Stomach smooth muscle (tissue), 2 donors: ENCODE measurements around the gene ING5.
"Not testable (repeated sequence)": the region's sequence is repeated elsewhere in the genome, so short reads cannot be mapped to it uniquely, and the experiment has no call there.

Source experiments
- H3K27ac ChIP-seq: one replicate; pipeline ENCODE4 v1.7.0; 2013; ENCODE audit warnings: mild to moderate bottlenecking, low read length, inconsistent platforms
- H3K27me3 ChIP-seq, 2 donors: one replicate each; pipeline ENCODE4 v1.7.0; 2013; ENCODE audit warnings: low read length in 2 of 2; ENCODE audit not compliant: insufficient read depth in 2 of 2, control insufficient read depth in 1 of 2
- H3K36me3 ChIP-seq, 2 donors: one replicate each; pipeline ENCODE4 v1.7.0; 2013; ENCODE audit warnings: low read length in 2 of 2; ENCODE audit not compliant: control insufficient read depth in 2 of 2, insufficient read depth in 2 of 2
- H3K4me1 ChIP-seq: one replicate; pipeline ENCODE4 v1.7.0; 2013; ENCODE audit warnings: low read length; ENCODE audit not compliant: control insufficient read depth, insufficient read depth
- H3K4me3 ChIP-seq, 2 donors: one replicate each; pipeline ENCODE4 v1.7.0; 2013; ENCODE audit warnings: low read length in 2 of 2
- H3K9ac ChIP-seq, 2 donors: one replicate each; pipeline ENCODE4 v1.7.0; 2013; ENCODE audit warnings: low read length in 2 of 2, mild to moderate bottlenecking in 1 of 2
- H3K9me3 ChIP-seq, 2 donors: one replicate each; pipeline ENCODE4 v1.7.0; 2013; ENCODE audit warnings: low read length in 2 of 2; ENCODE audit not compliant: control insufficient read depth in 2 of 2
- donor health status: healthy.
- donor health status: Pancreatic carcinoma.

ING5 gene

DNA sequence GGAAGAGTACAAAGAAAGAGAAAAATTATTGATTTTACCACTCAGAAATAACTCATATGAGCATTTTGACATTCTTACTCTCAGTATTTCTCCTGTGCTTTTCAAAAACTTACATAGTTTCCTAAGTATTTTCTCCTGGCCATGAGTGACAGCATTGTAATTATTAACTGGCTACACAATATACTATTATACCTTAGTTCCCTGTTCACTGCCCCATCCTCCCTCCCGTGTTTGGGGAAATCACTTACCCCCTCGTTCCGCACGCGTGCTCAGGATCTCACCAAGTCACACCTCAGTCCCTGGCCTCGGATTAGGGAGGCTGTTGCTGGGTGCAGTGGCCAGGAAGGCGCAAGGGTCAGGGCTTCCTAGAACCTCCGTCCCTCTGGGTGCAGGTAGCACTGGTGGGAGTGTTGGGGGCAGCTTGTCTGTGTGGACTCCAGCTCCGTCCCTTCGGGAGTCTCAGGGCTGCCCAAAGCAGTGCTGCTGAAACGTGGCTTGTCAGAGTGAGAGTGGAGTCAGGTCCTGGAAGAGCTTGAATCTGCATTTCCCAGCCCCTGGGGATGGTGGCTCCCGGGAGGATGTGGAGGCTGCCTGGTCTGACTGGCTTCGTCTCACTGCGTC, 41.1 kb upstream of the ING5 start:
- Histone ChIP-seq H3K9me3 (no peaks in the 10 kb centered on the region), H3K36me3 (peaks cover 15 to 47% of the 10 kb centered on the region in 2 donors), H3K27ac (no peak overlapping the region), H3K4me3 (no peak overlapping the region), H3K4me1 (peaks cover 4% of the 10 kb centered on the region), H3K9ac (no peak overlapping the region), H3K27me3 (no peaks in the 10 kb centered on the region)

DNA sequence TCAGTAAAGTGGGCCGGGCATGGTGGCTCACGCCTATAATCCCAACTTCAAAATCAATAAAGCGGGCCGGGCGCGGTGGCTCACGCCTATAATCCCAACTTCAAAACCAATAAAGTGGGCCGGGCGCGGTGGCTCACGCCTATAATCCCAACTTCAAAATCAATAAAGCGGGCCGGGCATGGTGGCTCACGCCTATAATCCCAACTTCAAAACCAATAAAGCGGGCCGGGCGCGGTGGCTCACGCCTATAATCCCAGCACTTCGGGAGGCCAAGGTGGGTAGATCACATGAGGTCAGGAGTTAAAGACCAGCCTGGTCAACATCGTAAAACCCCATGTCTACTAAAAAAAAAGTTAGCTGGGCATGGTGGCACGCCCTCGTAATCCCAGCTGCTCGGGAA, 39.1 kb upstream of the ING5 start:
- H3K27ac ChIP-seq, H3K27me3 ChIP-seq, H3K4me3 ChIP-seq, H3K9ac ChIP-seq, H3K9me3 ChIP-seq, H3K4me1 ChIP-seq: not testable (repeated sequence)
- H3K36me3 ChIP-seq = peaks cover 20 to 47% of the 10 kb centered on the region in 2 donors

DNA sequence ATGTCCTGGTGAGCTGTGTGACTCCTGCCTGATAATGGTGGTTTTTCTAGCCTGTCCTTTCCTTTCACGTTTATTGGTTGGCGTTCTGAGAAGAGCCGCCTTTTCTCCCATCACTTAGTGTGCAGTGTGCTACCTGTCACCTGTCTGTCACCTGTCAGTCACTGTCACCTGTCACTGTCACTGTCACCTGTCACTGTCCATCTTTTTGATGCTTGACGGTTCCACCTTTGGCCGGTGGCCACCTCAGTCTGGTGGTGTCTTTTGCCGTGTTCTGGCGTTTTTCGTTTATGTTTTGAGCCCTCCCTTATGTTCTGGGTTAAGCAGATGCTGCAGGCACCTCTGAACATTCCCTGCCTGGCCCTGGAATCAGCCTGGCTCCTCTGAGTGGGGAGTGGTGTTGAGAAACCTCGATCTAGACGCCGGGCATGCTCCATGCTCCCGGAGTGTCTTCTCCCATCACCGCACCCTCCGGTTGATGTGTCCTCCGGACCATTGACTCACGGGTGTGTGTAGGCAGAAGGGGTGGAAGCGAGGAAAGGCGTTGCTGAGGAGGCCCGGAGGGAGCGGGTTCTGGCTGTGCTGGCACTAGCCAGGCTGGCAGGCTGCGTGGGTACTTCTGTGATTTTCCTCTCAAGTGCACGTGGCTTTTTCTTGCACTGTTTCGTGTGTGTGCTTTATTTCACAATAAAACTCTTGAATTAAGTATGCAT, 36.0 kb upstream of the ING5 start:
- Histone ChIP-seq H3K9ac (no peak overlapping the region), H3K27ac (no peak overlapping the region), H3K9me3 (no peaks in the 10 kb centered on the region), H3K4me1 (no peaks in the 10 kb centered on the region), H3K4me3 (no peak overlapping the region), H3K27me3 (no peaks in the 10 kb centered on the region), H3K36me3 (peaks cover 36 to 48% of the 10 kb centered on the region in 2 donors)

DNA sequence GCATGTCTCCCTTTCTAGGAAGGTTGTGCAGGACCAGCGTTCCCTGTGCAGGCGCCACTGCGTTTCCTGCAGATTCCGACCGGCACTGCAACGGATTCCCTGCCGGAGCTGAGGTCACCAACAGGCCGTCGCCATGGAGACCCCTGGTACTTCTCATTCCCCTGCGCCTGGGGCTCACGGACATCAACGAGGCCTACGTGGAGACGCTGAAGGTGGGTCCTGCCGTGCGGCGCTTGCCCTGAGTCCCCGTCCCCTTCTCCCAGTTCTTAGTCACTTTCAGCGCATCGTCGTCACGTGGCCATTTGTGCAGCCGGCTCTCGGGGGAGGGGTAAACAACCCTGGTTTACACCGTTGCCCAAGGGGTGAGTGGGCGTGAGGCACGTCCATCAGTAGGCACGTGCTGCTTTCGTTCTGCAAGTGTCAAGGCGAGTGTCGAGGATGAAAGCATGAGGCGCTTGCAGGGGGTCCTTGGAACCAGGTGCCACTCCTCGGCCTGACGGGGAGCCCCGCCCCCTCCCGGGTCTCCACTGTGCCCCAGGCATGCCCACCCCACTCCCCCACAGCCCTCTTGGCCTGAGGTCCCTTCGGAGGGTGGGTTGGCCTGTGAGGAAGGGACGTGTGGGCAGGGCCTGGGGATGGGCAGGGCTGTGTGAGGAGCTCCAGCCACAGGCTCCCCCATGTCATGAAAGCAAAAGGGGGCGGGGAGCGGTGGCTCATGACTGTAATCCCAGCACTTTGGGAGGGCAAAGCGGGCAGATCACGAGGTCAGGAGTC, 35.0 kb upstream of the ING5 start:
- Histone ChIP-seq H3K4me3 (no peak overlapping the region), H3K27me3 (no peaks in the 10 kb centered on the region), H3K27ac (no peak overlapping the region), H3K9ac (no peak overlapping the region), H3K4me1 (no peaks in the 10 kb centered on the region), H3K36me3 (peaks cover 39 to 41% of the 10 kb centered on the region in 2 donors), H3K9me3 (no peaks in the 10 kb centered on the region)

DNA sequence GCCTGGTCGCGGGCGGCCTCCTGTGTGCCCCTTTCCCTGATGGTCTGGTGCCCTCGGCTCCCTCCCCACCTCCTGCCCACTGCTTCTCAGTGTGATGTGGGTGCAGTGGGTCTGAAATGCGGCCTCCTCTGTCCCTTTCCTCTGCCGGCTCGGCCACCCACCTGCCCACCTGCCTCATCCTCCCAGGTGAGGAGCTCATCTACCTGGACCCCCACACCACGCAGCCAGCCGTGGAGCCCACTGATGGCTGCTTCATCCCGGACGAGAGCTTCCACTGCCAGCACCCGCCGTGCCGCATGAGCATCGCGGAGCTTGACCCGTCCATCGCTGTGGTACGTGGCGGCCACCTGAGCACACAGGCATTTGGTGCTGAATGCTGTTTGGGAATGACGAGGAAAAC, 33.5 kb upstream of the ING5 start:
- Histone ChIP-seq H3K27me3 (no peaks in the 10 kb centered on the region), H3K4me3 (no peak overlapping the region), H3K36me3 (peaks cover 36 to 43% of the 10 kb centered on the region in 2 donors), H3K4me1 (no peaks in the 10 kb centered on the region), H3K9ac (no peak overlapping the region), H3K9me3 (no peaks in the 10 kb centered on the region), H3K27ac (no peak overlapping the region)

DNA sequence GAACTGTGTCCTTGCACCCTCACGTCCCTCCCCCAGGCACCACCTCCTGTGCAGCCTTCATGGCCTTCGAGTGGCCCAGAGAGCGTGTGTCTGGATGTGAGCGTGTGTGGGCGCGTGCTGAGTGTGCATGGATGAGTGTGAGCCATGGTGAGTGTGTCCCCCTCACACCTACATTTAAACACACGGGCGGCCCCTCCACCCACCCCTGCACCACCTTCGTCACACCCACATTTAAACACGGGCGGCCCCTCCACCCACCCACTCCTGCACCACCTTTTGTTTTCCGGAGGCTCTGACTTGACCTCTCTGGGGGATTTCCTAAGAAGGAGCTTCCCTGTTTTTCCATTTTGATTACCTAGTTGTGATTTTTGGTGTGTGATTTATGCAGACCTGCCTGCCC, 33.0 kb upstream of the ING5 start:
- Histone ChIP-seq H3K4me1 (no peaks in the 10 kb centered on the region), H3K27me3 (no peaks in the 10 kb centered on the region), H3K36me3 (peaks cover 36 to 43% of the 10 kb centered on the region in 2 donors), H3K9me3 (no peaks in the 10 kb centered on the region), H3K27ac (no peak overlapping the region), H3K9ac (no peak overlapping the region), H3K4me3 (no peak overlapping the region)

DNA sequence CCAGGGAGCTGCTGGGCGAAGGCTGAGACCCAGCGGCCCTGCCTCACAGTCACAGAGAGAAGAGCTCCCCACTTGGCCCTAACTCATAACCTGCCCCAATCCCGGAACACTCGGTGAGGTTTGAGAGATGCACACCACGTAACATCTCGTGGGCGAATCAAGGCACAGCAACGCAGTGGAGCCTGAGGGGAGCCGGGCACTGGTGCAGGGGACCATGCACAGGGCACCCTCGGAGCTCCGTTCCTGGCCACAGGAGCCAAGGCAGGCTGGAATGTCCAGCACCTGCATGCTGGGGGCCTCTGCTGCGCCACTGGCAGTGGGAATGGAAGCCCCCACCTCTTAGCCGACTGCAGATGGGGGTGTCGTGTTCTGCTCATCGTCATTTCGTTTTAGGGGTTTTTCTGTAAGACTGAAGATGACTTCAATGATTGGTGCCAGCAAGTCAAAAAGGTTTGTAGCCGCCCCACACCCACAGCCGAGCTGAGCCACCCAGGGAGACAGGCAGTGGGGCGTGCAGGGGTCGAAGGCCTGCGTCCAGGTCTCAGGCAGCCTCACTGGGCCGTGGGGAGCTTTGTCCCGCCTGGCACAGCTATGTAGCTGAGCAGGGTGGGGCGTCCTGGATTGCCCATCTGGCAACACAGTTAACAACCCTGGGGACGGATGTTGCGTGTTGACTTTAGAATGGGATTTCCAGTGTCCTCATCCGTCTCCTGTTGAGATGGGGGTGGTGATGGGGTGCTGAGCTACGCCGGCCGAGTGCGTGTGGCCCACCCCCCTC, 31.3 kb upstream of the ING5 start:
- peaks cover 5% of the 10 kb centered on the region for H3K4me1 ChIP-seq

DNA sequence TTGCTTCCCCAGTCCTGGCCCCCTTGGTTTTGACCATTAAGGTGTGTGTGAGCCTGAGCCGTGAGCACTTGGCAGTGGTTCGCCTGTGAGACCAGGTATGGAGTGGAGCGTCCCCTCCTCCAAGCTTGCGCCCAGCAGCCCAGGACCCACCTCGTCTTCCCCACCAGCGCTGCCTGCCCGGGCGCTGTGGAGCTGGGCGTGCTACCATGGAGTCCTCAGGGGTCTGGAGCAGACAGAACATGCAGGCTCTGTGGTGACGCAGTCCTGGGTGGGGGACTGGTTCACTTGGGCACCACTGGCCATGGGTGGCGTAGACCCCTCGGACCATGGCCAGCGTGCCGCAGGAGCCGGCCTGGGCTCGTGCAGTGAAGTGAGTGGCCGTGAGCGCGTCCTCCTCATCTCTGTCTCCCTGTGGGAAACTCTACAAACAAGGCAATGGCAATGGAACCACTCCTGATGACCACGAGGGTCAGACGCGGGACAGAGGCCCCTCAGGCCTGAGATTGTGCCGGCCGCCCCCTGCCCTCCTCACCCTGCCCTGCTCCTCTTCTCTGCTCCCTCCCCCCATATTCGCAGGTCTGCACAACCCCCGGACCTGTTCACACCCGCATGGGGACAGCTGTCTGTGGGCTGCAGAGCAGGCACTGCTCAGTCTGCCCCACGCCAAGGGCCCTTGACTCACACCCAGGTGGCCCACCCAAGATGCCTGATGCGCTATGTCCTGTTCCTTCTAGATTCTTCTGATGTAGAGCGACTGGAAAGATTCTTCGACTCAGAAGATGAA, 30.2 kb upstream of the ING5 start:
- Histone ChIP-seq H3K27ac (no peak overlapping the region), H3K9me3 (no peaks in the 10 kb centered on the region), H3K36me3 (peaks cover 38 to 42% of the 10 kb centered on the region in 2 donors), H3K27me3 (no peaks in the 10 kb centered on the region), H3K4me3 (no peak overlapping the region), H3K4me1 (peaks cover 5% of the 10 kb centered on the region), H3K9ac (no peak overlapping the region)

More for the DNA sequence above, 31.3 kb upstream of the ING5 start:
- Histone ChIP-seq H3K9me3 (no peaks in the 10 kb centered on the region), H3K27me3 (no peaks in the 10 kb centered on the region), H3K27ac (no peak overlapping the region), H3K9ac (no peak overlapping the region), H3K4me3 (no peak overlapping the region), H3K36me3 (peaks cover 41 to 43% of the 10 kb centered on the region in 2 donors)

DNA sequence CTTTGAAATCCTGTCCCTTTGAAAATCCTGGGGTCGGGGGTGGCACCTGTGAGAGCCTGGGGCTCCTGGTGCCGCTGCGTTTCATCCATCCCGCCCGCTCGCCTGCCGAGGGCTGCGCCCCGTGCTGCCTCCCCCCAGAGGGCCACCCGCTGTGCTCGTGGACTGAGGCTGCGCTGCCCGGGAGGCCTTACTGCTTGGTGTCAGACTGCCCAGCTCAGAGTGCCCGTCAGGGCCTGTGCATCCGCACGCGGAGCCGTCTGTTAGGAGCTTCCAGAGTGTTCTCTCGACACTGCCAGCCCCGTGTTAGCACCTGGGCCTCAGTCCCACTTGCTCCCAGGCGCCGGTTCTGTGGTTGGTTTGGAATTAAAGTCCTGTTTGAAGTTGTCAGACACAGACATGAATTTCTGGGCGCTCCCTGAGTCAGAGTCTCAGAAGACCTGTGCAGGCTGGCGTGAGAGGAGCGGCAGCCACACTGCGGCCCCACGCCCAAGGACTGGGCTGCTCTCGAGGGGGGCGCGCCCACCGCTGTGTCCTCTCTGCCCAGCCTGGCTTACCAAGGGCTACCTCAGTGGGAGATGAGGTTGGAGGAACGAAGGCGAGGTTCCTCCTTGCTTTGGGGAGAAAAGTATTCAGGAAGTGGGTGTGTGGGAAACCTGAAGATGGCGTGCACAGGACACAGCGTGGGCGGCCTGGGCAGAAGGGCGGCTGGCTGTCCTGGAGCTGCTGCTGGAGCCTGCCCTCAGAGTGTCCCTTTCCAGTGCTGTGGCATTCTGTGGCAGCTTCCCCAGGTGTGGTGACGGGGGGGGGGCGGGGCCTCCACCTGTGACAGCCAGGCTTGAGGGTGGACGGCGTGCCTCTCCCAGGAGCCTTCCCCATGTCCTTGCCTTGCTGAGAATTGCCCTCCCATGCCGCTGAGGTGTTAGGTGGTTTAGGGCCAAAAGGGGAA, 29.3 kb upstream of the ING5 start:
- Histone ChIP-seq H3K36me3 (peaks cover 36 to 40% of the 10 kb centered on the region in 2 donors), H3K9me3 (no peaks in the 10 kb centered on the region), H3K4me3 (no peak overlapping the region), H3K27ac (no peak overlapping the region), H3K27me3 (no peaks in the 10 kb centered on the region), H3K4me1 (peaks cover 5% of the 10 kb centered on the region), H3K9ac (no peak overlapping the region)
